ENCODE measurements around the gene AKAP6.

Gene AKAP6

DNA sequence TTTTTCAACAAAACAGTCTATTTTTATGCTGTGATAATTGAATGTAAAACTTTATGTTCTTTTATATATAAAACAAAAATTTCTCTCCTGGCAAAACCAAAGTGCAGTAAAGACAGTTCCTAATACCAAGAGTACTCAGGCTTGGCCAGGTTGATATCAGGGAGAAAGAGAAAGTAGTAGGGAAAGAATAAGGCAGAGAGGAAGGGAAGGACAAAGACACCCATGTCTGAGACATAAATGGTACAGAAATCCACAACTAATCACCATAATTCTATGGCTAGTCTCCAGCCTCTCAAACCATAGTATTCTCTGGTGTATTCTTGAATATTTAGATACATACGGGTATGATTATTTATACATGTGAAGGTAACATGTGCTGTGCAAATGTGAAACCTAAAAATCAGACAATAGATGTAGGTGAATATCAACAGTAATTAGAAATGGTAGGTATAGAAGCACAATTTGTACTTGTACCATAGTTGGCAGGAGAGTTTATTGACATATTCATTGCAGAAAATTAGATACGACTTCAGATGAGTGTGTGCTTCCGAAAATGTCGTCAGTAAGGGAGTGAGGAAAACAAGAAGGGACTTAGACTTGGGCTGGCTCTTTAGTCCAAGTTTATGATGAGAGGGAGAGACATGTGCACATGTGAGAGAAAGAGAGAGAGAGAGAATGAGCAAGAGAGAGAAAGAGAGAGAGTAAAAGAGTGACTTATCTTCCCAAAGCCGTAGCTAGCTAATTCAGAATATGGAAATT is 378.8 kb downstream of the AKAP6 start:
- H3K4me3 ChIP-seq (ENCODE audit: low read depth, low read length) = no peak overlapping the region
- TF ChIP-seq, protein P1, sequence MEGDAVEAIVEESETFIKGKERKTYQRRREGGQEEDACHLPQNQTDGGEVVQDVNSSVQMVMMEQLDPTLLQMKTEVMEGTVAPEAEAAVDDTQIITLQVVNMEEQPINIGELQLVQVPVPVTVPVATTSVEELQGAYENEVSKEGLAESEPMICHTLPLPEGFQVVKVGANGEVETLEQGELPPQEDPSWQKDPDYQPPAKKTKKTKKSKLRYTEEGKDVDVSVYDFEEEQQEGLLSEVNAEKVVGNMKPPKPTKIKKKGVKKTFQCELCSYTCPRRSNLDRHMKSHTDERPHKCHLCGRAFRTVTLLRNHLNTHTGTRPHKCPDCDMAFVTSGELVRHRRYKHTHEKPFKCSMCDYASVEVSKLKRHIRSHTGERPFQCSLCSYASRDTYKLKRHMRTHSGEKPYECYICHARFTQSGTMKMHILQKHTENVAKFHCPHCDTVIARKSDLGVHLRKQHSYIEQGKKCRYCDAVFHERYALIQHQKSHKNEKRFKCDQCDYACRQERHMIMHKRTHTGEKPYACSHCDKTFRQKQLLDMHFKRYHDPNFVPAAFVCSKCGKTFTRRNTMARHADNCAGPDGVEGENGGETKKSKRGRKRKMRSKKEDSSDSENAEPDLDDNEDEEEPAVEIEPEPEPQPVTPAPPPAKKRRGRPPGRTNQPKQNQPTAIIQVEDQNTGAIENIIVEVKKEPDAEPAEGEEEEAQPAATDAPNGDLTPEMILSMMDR (conservative IDR thresholded peaks at IDR 0.05; ENCODE audit: low read depth, low read length) = no peak
- no peak for DNase-seq (ENCODE audit: low read depth)

DNA sequence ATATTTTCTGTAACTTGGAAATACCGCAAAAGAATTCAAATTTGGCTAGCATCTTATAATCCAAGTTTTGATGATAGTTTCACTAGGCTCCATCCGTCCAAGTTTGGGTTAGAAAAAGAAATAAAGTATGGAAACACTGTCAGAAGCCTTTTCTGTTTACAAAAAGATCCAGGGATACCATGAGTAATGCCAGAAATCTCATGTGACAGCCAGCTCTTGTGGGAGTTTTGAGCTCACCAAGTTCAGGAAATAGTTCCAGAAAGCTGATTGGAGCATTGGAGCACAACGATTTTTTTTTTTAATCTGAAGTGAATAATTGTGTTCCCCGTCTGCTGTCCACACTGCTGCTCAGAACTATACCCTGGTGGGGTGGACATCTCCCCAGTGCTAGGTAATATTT is 379.9 kb downstream of the AKAP6 start:
- H3K4me3 ChIP-seq (ENCODE audit: low read depth, low read length) = no peak overlapping the region
- TF ChIP-seq, protein P1 (conservative IDR thresholded peaks at IDR 0.05; ENCODE audit: low read depth, low read length) = no peak
- DNase-seq (ENCODE audit: low read depth) = peak; percentile 91

DNA sequence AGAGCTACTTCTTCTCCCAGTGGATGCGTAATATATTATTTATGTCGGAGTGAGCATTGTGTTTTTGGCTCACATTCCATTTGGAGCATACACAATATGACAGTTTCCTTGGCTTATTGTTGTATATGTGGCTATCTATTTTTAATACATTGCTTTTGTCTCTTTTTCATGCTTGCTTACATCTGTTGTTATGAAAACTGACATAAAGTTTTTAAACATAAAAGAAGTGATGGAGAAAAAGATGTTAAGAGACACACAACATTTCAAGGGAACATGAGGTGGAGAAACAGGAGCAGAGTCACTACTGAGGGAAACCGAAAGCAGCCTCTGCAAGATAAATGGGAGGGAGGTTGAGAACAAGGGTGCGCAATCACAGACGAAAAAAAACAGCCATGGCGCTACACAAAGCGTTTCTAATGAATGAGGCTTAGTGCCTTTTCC is 381.2 kb downstream of the AKAP6 start:
- DNase-seq (ENCODE audit: low read depth) = no peak
- TF ChIP-seq, protein P1 (conservative IDR thresholded peaks at IDR 0.05; ENCODE audit: low read depth, low read length) = no peak
- H3K4me3 ChIP-seq (ENCODE audit: low read depth, low read length) = no peak overlapping the region

DNA sequence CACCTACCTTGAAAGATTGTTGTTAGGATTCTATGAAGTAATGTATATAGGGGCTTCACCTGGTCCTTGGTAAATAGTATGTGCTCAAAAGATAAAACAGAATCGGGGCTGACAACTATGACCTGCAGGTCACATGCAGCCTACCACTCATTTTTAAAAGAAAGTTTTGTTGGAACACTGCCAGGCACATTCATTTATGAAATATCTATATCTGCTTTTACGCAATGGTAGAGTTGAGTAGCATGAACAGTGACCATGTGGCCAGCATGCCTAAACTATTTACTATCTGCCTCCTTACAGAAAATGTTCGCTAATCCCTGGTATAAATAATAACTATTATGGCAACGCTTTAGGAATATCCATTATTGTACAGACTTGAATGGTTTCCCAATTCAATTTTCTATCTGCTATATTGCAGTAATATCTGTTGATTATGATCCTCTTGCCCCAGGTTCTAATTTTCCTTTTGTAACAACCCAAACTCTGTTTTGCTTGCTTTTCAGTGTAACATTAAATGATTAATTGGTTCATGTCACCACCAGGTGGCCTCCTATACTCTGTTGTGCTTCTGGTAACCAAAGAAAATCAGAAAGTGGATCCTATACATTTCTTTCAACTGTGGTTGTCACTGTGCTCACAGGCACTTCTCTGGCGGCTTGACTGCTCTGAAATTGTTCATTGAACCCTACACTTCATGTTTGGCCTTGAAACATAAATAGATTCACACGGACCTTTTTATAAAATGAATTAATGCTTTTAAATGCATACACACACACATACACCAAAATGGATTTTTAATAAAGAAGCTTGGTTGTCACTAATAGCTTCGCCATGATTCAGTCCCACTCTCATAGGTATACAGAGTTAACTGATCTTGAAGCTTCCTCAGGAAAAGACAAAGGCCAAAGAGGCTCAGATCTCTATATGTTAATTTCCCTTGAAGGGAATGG is 381.9 kb downstream of the AKAP6 start:
- DNase-seq (ENCODE audit: low read depth) = peak; percentile 75
- no peak overlapping the region for H3K4me3 ChIP-seq (ENCODE audit: low read depth, low read length)
- TF ChIP-seq, protein P1 (conservative IDR thresholded peaks at IDR 0.05; ENCODE audit: low read depth, low read length) = peak; percentile 62

DNA sequence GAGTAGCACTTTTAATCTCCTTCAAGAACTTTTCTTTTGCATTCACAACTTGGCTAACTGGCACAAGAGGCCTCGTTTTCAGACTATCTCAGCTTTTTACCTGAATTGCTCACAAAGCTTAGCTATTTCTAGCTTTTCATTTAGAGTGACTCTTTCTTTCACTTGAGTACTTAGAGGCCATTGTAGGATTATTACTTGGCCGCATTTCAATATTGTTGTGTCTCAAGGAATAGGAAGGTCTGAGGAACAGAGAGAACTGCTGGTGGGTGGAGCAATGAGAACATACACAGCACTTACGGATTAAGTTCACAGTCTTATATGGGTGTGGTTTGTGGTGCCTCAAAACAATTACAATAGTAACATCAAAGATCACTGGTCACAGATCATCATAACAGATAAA is 384.8 kb downstream of the AKAP6 start:
- TF ChIP-seq, protein P1 (conservative IDR thresholded peaks at IDR 0.05; ENCODE audit: low read depth, low read length) = no peak
- no peak for DNase-seq (ENCODE audit: low read depth)
- no peak overlapping the region for H3K4me3 ChIP-seq (ENCODE audit: low read depth, low read length)

DNA sequence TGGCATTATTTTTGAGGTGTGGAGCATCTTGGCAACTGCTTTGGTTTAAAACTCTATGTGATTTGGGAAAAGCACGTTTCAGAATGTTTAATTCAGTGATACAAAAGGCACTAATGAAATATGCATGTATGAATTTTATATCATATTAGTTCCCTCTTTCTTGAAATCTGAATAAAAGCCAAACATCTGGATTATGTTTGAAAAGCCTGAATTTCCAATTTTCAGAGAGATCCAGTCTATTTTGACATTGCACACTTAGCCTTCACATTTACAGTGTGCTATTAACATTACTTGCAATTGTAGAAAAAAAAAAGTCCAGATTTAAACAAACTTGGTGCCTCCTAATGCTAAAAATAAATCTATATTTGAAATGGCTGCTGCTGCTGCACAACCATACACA is 390.5 kb downstream of the AKAP6 start:
- H3K4me3 ChIP-seq (ENCODE audit: low read depth, low read length) = no peak overlapping the region
- no peak for DNase-seq (ENCODE audit: low read depth)
- TF ChIP-seq, protein P1 (conservative IDR thresholded peaks at IDR 0.05; ENCODE audit: low read depth, low read length) = no peak

Data from choroid plexus epithelial cell (primary cell).